ENCODE measurements around the gene DHX36.

- no peak for TF ChIP-seq CTCF (conservative IDR thresholded peaks at IDR 0.05; ENCODE audit: low read length)
- no peak for TF ChIP-seq EZH2phosphoT487 (IDR thresholded peaks at IDR 0.05; ENCODE audit: borderline replicate concordance)
Observed at GRCh38 chr3:154242766-154243165, 81.5 kb downstream of the DHX36 start.
